ENCODE results near the gene TDG. TPM values are rescaled to one million over a fixed set of nuclear protein-coding genes. Genes with fewer than 3 reads are reported as not detected.

TDG gene
- total and polyA plus RNA-seq, 10 of the 15 experiments (the other 5 are each of a cell fraction or from before 2014, with no cell fraction given): 29.7 to 68.8 (median 51.2) TPM

DNA sequence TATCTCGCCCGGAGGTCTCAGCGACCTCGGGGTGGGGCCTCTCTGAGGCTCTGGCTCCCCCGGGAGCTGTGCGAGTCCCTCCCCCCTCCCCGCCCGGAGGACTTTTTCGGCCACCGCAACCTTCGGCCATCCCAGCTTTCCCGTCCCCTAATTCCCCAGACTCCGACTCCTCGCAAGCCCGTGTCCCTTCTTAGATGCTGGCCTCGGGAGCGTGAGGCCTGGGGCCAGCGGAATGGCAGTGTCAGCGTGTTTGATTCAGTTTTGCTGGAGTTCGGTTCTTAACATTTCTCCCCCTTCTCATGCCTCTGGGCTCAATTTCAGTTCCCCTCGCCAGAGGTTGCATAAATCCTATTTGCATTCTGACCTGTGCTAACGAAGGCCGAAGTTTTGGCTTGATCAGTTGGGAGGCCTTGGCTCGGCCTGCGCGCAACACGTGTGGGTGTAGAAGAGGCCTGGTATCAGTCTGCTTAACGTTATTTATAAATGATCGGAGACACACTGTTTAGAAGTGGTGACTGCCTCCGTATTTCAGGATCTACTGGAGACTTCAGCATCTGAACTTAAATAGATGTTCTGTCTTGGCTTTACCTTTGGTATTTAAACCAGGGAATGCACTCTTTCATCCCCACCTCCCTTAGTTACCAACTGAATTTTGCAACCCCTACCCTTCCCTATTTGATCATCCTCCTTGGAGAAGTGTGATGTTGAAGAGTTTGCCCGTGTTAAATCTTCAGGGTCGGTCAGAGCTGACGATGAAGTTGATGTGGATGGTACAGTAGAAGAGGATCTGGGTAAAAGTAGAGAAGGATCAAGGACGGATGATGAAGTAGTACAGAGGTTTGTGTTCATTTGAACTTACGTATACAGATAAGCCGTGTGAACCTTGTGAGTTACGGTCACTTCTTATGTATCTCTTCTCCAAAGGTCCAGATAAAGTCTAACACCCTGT, 34.6 kb upstream of the TDG start (continued):
- no peak for TF ChIP-seq IRF3 (IDR thresholded peaks at IDR 0.05)
- TF ChIP-seq NBN (IDR thresholded peaks at IDR 0.05): no peak
- TF ChIP-seq EED (IDR thresholded peaks at IDR 0.05; ENCODE audit: low read depth): no peak
- TF ChIP-seq RUNX3 (IDR thresholded peaks at IDR 0.05; ENCODE audit: low read length): 0 out of 2 replicates have a peak, but pooled peaks have one; percentile 2
- peak; percentile 37; the same call in 1 of the 2 replicates for TF ChIP-seq MTA3 (IDR thresholded peaks at IDR 0.05; ENCODE audit: borderline replicate concordance, low read length)
- TF ChIP-seq SMARCA5 (IDR thresholded peaks at IDR 0.05): no peak
- 0 out of 2 replicates have a peak, but pooled peaks have one; percentile 11 for TF ChIP-seq PAX5 (IDR thresholded peaks at IDR 0.05; ENCODE audit: borderline replicate concordance, low read depth, low read length)
- TF ChIP-seq ZNF592 (IDR thresholded peaks at IDR 0.05): no peak
- TF ChIP-seq NR2C2 (IDR thresholded peaks at IDR 0.05; ENCODE audit: borderline replicate concordance, control insufficient read depth, insufficient read length, low read depth): no peak
- no peak for TF ChIP-seq ZSCAN29 (IDR thresholded peaks at IDR 0.05)
- TF ChIP-seq GATAD2B (conservative IDR thresholded peaks at IDR 0.05; ENCODE audit: low read depth): no peak
- no peak for TF ChIP-seq CBX3 (IDR thresholded peaks at IDR 0.05; ENCODE audit: borderline replicate concordance, low read depth)
- no peak for TF ChIP-seq RB1 (IDR thresholded peaks at IDR 0.05; ENCODE audit: borderline replicate concordance)
- no peak for TF ChIP-seq RELB (IDR thresholded peaks at IDR 0.05; ENCODE audit: low read depth)
- no peak for TF ChIP-seq FOS (IDR thresholded peaks at IDR 0.05; ENCODE audit: borderline replicate concordance, extremely low read depth, insufficient read length)
- no peak for TF ChIP-seq RBBP5 (conservative IDR thresholded peaks at IDR 0.05)
- TF ChIP-seq BCL11A (IDR thresholded peaks at IDR 0.05; ENCODE audit: low read depth, low read length): no peak
- TF ChIP-seq SUPT20H (IDR thresholded peaks at IDR 0.05; ENCODE audit: borderline replicate concordance, control insufficient read depth, low read depth, low read length): no peak
- no peak for TF ChIP-seq NFYB (IDR thresholded peaks at IDR 0.05; ENCODE audit: insufficient read depth, low read depth, low read length)

Data from GM12878 (cell line).